WTC11 (cell line): ENCODE data around the gene ZMIZ1.

Experiments
- ELF4 ChIP-seq: sonication (generic); formaldehyde crosslinking; IDR thresholded peaks from 2 replicates; pipeline ENCODE4 v1.8.1; 2022; ENCODE audit warnings: low read depth, mild to moderate bottlenecking, moderate library complexity, missing genetic modification reagents
- FOXJ3 ChIP-seq: sonication (generic); formaldehyde crosslinking; IDR thresholded peaks from 2 replicates; pipeline ENCODE4 v1.9.0; 2021; ENCODE audit warnings: missing genetic modification reagents, mild to moderate bottlenecking, borderline replicate concordance
- FOXK1 ChIP-seq: sonication (generic); formaldehyde crosslinking; IDR thresholded peaks from 2 replicates; pipeline ENCODE4 v1.8.0; 2022; ENCODE audit warnings: mild to moderate bottlenecking, moderate library complexity, missing genetic modification reagents
- MYBL2 ChIP-seq: sonication (generic); formaldehyde crosslinking; IDR thresholded peaks from 2 replicates; pipeline ENCODE4 v1.8.1; 2023; ENCODE audit warnings: mild to moderate bottlenecking, moderate library complexity, missing genetic modification reagents
- TP53 ChIP-seq: sonication (generic); formaldehyde crosslinking; IDR thresholded peaks from 2 replicates; pipeline ENCODE4 v1.8.1; 2023; ENCODE audit warnings: mild to moderate bottlenecking, missing genetic modification reagents
- TF ChIP-seq, protein P1 (sequence below): fragments of 200-600 bp; IDR thresholded peaks from 2 replicates; pipeline ENCODE4 v1.8.0; 2022; ENCODE audit warnings: antibody characterized with exemption
- TF ChIP-seq, protein P2 (sequence below): sonication (generic); formaldehyde crosslinking; IDR thresholded peaks from 2 replicates; pipeline ENCODE4 v1.8.0; 2022; ENCODE audit warnings: mild to moderate bottlenecking, missing genetic modification reagents
- TF ChIP-seq, protein P3 (sequence below): sonication (generic); formaldehyde crosslinking; IDR thresholded peaks from 2 replicates; pipeline ENCODE4 v1.8.1; 2023; ENCODE audit warnings: mild to moderate bottlenecking, missing genetic modification reagents, borderline replicate concordance
- TF ChIP-seq, protein P4 (sequence below): sonication (generic); formaldehyde crosslinking; conservative IDR thresholded peaks from 2 replicates; pipeline ENCODE4 v1.8.1; 2022; ENCODE audit warnings: mild to moderate bottlenecking, missing genetic modification reagents
- TF ChIP-seq, protein P5 (sequence below): sonication (generic); formaldehyde crosslinking; IDR thresholded peaks from 2 replicates; pipeline ENCODE4 v1.8.1; 2023; ENCODE audit warnings: mild to moderate bottlenecking, moderate library complexity, missing genetic modification reagents
- TF ChIP-seq, protein P6 (sequence below): sonication (generic); formaldehyde crosslinking; IDR thresholded peaks from 2 replicates; pipeline ENCODE4 v1.8.0; 2022; ENCODE audit warnings: mild to moderate bottlenecking, missing genetic modification reagents

DNA sequence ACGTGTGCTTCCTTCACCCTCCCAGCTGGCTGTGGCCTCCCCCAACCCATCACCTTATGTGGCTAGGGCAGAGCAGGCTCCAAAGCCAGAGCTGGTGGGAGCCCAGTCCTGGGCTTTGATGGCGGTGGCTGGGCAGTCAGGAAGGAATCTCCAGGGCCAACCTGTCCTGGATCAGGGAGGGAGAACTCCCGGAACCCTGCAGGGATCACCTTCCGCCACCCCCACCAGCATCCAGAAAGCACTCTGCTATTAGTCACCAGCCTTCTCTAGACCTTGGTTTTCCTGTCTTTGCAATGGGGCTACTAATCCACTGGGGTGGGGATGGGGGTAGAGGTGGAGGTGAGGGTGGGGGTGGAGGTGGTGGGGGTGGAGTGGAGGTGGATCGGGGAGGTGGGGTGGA is 139.0 kb downstream of the ZMIZ1 start:
- TF ChIP-seq FOXK1 (CRISPR knock-in tag) (no peak), FOXJ3 (CRISPR knock-in tag) (no peak), ELF4 (CRISPR knock-in tag) (no peak), MYBL2 (CRISPR knock-in tag) (no peak), TP53 (CRISPR knock-in tag) (no peak)
- TF ChIP-seq, protein P1, sequence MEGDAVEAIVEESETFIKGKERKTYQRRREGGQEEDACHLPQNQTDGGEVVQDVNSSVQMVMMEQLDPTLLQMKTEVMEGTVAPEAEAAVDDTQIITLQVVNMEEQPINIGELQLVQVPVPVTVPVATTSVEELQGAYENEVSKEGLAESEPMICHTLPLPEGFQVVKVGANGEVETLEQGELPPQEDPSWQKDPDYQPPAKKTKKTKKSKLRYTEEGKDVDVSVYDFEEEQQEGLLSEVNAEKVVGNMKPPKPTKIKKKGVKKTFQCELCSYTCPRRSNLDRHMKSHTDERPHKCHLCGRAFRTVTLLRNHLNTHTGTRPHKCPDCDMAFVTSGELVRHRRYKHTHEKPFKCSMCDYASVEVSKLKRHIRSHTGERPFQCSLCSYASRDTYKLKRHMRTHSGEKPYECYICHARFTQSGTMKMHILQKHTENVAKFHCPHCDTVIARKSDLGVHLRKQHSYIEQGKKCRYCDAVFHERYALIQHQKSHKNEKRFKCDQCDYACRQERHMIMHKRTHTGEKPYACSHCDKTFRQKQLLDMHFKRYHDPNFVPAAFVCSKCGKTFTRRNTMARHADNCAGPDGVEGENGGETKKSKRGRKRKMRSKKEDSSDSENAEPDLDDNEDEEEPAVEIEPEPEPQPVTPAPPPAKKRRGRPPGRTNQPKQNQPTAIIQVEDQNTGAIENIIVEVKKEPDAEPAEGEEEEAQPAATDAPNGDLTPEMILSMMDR: no peak
- TF ChIP-seq, protein P2, sequence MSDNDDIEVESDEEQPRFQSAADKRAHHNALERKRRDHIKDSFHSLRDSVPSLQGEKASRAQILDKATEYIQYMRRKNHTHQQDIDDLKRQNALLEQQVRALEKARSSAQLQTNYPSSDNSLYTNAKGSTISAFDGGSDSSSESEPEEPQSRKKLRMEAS: no peak
- TF ChIP-seq, protein P3, sequence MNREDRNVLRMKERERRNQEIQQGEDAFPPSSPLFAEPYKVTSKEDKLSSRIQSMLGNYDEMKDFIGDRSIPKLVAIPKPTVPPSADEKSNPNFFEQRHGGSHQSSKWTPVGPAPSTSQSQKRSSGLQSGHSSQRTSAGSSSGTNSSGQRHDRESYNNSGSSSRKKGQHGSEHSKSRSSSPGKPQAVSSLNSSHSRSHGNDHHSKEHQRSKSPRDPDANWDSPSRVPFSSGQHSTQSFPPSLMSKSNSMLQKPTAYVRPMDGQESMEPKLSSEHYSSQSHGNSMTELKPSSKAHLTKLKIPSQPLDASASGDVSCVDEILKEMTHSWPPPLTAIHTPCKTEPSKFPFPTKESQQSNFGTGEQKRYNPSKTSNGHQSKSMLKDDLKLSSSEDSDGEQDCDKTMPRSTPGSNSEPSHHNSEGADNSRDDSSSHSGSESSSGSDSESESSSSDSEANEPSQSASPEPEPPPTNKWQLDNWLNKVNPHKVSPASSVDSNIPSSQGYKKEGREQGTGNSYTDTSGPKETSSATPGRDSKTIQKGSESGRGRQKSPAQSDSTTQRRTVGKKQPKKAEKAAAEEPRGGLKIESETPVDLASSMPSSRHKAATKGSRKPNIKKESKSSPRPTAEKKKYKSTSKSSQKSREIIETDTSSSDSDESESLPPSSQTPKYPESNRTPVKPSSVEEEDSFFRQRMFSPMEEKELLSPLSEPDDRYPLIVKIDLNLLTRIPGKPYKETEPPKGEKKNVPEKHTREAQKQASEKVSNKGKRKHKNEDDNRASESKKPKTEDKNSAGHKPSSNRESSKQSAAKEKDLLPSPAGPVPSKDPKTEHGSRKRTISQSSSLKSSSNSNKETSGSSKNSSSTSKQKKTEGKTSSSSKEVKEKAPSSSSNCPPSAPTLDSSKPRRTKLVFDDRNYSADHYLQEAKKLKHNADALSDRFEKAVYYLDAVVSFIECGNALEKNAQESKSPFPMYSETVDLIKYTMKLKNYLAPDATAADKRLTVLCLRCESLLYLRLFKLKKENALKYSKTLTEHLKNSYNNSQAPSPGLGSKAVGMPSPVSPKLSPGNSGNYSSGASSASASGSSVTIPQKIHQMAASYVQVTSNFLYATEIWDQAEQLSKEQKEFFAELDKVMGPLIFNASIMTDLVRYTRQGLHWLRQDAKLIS: no peak
- TF ChIP-seq, protein P4, sequence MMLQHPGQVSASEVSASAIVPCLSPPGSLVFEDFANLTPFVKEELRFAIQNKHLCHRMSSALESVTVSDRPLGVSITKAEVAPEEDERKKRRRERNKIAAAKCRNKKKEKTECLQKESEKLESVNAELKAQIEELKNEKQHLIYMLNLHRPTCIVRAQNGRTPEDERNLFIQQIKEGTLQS (CRISPR knock-in tag): no peak
- TF ChIP-seq, protein P5, sequence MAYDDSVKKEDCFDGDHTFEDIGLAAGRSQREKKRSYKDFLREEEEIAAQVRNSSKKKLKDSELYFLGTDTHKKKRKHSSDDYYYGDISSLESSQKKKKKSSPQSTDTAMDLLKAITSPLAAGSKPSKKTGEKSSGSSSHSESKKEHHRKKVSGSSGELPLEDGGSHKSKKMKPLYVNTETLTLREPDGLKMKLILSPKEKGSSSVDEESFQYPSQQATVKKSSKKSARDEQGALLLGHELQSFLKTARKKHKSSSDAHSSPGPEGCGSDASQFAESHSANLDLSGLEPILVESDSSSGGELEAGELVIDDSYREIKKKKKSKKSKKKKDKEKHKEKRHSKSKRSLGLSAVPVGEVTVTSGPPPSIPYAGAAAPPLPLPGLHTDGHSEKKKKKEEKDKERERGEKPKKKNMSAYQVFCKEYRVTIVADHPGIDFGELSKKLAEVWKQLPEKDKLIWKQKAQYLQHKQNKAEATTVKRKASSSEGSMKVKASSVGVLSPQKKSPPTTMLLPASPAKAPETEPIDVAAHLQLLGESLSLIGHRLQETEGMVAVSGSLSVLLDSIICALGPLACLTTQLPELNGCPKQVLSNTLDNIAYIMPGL: no peak
- TF ChIP-seq, protein P6, sequence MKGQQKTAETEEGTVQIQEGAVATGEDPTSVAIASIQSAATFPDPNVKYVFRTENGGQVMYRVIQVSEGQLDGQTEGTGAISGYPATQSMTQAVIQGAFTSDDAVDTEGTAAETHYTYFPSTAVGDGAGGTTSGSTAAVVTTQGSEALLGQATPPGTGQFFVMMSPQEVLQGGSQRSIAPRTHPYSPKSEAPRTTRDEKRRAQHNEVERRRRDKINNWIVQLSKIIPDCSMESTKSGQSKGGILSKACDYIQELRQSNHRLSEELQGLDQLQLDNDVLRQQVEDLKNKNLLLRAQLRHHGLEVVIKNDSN: no peak
